ENCODE data around the gene TENM4.

Gene TENM4

GRCh38 chr11:78772186-78772585 lies 668.6 kb downstream of the TENM4 start:
- Histone ChIP-seq H3K4me1 (no peaks in the 10 kb centered on the region), H3K27ac (no peak overlapping the region), H3K27me3 (no peaks in the 10 kb centered on the region), H3K36me3 (no peaks in the 10 kb centered on the region), H3K4me3 (no peak overlapping the region), H3K9me3 (no peaks in the 10 kb centered on the region)
- TF ChIP-seq CTCF (IDR thresholded peaks at IDR 0.05), result no peak
- intact Hi-C loops (cut with DNase I; ENCODE audit: low total_unique reads), result no loop called here
- no peak for DNase-seq

- H3K27ac ChIP-seq, result no peak overlapping the region
- no peak overlapping the region for H3K4me3 ChIP-seq
- H3K36me3 ChIP-seq, result no peaks in the 10 kb centered on the region
- no peaks in the 10 kb centered on the region for H3K4me1 ChIP-seq
- no peaks in the 10 kb centered on the region for H3K9me3 ChIP-seq
- DNase-seq, result no peak
- intact Hi-C loops (cut with DNase I; ENCODE audit: low total_unique reads), result no loop called here
- no peak for TF ChIP-seq CTCF (IDR thresholded peaks at IDR 0.05)
- H3K27me3 ChIP-seq, result no peaks in the 10 kb centered on the region
Observed at GRCh38 chr11:78770931-78771330, 669.9 kb downstream of the TENM4 start.

GRCh38 chr11:78768971-78769370 lies 671.9 kb downstream of the TENM4 start:
- Histone ChIP-seq H3K9me3 (no peaks in the 10 kb centered on the region), H3K36me3 (no peaks in the 10 kb centered on the region), H3K27ac (no peak overlapping the region), H3K4me1 (no peaks in the 10 kb centered on the region), H3K4me3 (no peak overlapping the region), H3K27me3 (no peaks in the 10 kb centered on the region)
- no peak for TF ChIP-seq CTCF (IDR thresholded peaks at IDR 0.05)
- intact Hi-C loops (cut with DNase I; ENCODE audit: low total_unique reads), result no loop called here
- DNase-seq, result no peak

- no peak overlapping the region for H3K4me3 ChIP-seq
- no peaks in the 10 kb centered on the region for H3K27me3 ChIP-seq
- no peaks in the 10 kb centered on the region for H3K4me1 ChIP-seq
- H3K9me3 ChIP-seq, result no peaks in the 10 kb centered on the region
- TF ChIP-seq CTCF (IDR thresholded peaks at IDR 0.05), result no peak
- DNase-seq, result no peak
- no peak overlapping the region for H3K27ac ChIP-seq
- H3K36me3 ChIP-seq, result no peaks in the 10 kb centered on the region
- intact Hi-C loops (cut with DNase I; ENCODE audit: low total_unique reads), result no loop called here
Observed at GRCh38 chr11:78768345-78768744, 672.5 kb downstream of the TENM4 start.

GRCh38 chr11:78767027-78767932 lies 673.5 kb downstream of the TENM4 start:
- H3K9me3 ChIP-seq, result no peaks in the 10 kb centered on the region
- no peaks in the 10 kb centered on the region for H3K4me1 ChIP-seq
- no peaks in the 10 kb centered on the region for H3K36me3 ChIP-seq
- intact Hi-C loops (cut with DNase I; ENCODE audit: low total_unique reads), result no loop called here
- no peak overlapping the region for H3K27ac ChIP-seq
- no peak for TF ChIP-seq CTCF (IDR thresholded peaks at IDR 0.05)
- no peak for DNase-seq
- H3K27me3 ChIP-seq, result no peaks in the 10 kb centered on the region
- H3K4me3 ChIP-seq, result no peak overlapping the region
